ENCODE results near the gene PFKFB1.

The PFKFB1 gene

GRCh38 chrX:54964766-54965497 lies 29.1 kb downstream of the PFKFB1 start:
- TF ChIP-seq CTCF (IDR thresholded peaks at IDR 0.05; ENCODE audit: insufficient read depth, low read length, poor library complexity, severe bottlenecking): no peak
- Histone ChIP-seq H3K27me3 (replicated peaks; ENCODE audit: control insufficient read depth, insufficient read depth, low read length) (no peaks in the 10 kb centered on the region), H3K4me3 (replicated peaks; ENCODE audit: low read depth, low read length) (no peak overlapping the region), H3K36me3 (ENCODE audit: control insufficient read depth, insufficient read depth, low read length) (no peaks in the 10 kb centered on the region)
- DNase-seq (ENCODE audit: extremely low read depth, insufficient read length): no peak

GRCh38 chrX:54961750-54962149 lies 32.2 kb downstream of the PFKFB1 start:
- Histone ChIP-seq H3K4me3 (replicated peaks; ENCODE audit: low read depth, low read length) (no peak overlapping the region), H3K27me3 (replicated peaks; ENCODE audit: control insufficient read depth, insufficient read depth, low read length) (no peaks in the 10 kb centered on the region), H3K36me3 (ENCODE audit: control insufficient read depth, insufficient read depth, low read length) (no peaks in the 10 kb centered on the region)
- TF ChIP-seq CTCF (IDR thresholded peaks at IDR 0.05; ENCODE audit: insufficient read depth, low read length, poor library complexity, severe bottlenecking): no peak
- DNase-seq (ENCODE audit: extremely low read depth, insufficient read length): no peak

GRCh38 chrX:54950730-54951375 lies 43.1 kb downstream of the PFKFB1 start:
- Histone ChIP-seq H3K27me3 (replicated peaks; ENCODE audit: control insufficient read depth, insufficient read depth, low read length) (no peaks in the 10 kb centered on the region), H3K36me3 (ENCODE audit: control insufficient read depth, insufficient read depth, low read length) (no peaks in the 10 kb centered on the region), H3K4me3 (replicated peaks; ENCODE audit: low read depth, low read length) (no peak overlapping the region)
- no peak for DNase-seq (ENCODE audit: extremely low read depth, insufficient read length)
- TF ChIP-seq CTCF (IDR thresholded peaks at IDR 0.05; ENCODE audit: insufficient read depth, low read length, poor library complexity, severe bottlenecking): no peak

GRCh38 chrX:54945224-54945623 lies 48.8 kb downstream of the PFKFB1 start:
- TF ChIP-seq CTCF (IDR thresholded peaks at IDR 0.05; ENCODE audit: insufficient read depth, low read length, poor library complexity, severe bottlenecking): no peak
- Histone ChIP-seq H3K36me3 (ENCODE audit: control insufficient read depth, insufficient read depth, low read length) (no peaks in the 10 kb centered on the region), H3K27me3 (replicated peaks; ENCODE audit: control insufficient read depth, insufficient read depth, low read length) (no peaks in the 10 kb centered on the region), H3K4me3 (replicated peaks; ENCODE audit: low read depth, low read length) (no peak overlapping the region)
- no peak for DNase-seq (ENCODE audit: extremely low read depth, insufficient read length)

- TF ChIP-seq CTCF (IDR thresholded peaks at IDR 0.05; ENCODE audit: insufficient read depth, low read length, poor library complexity, severe bottlenecking): no peak
- DNase-seq (ENCODE audit: extremely low read depth, insufficient read length): no peak
- H3K36me3 ChIP-seq (ENCODE audit: control insufficient read depth, insufficient read depth, low read length): no peaks in the 10 kb centered on the region
- H3K27me3 ChIP-seq (replicated peaks; ENCODE audit: control insufficient read depth, insufficient read depth, low read length): no peaks in the 10 kb centered on the region
- no peak overlapping the region for H3K4me3 ChIP-seq (replicated peaks; ENCODE audit: low read depth, low read length)
Observed at GRCh38 chrX:54944816-54945215, 49.2 kb downstream of the PFKFB1 start.
